Activated naive CD8-positive, alpha-beta T cell treated with anti-CD3 and anti-CD28 coated beads, Interleukin-2, amount 50 U/mL, for 16 hours (primary cell): ENCODE measurements around the gene CMTM8.
A peak's percentile ranks its signal among the peaks of the same experiment; 100 is the strongest.
"Not testable (repeated sequence)": the region's sequence is repeated elsewhere in the genome, so short reads cannot be mapped to it uniquely, and the experiment has no call there.

Experiments used
- DNase-seq: peaks from one replicate; pipeline ENCODE4 v3.0.0-alpha.2; 2020; ENCODE audit warnings: low read depth, low spot score

Gene CMTM8, protein sequence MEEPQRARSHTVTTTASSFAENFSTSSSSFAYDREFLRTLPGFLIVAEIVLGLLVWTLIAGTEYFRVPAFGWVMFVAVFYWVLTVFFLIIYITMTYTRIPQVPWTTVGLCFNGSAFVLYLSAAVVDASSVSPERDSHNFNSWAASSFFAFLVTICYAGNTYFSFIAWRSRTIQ

GRCh38 chr3:32238453-32239306 is at the start of gene CMTM8:
CMTM8 (plus strand) TSS chr3:32238680; CDS start chr3:32238973, 293 bp downstream.
- DNase-seq: peak; percentile 22

- no peak for DNase-seq
Observed at GRCh38 chr3:32189693-32190092, 48.8 kb upstream of the CMTM8 start.

DNA sequence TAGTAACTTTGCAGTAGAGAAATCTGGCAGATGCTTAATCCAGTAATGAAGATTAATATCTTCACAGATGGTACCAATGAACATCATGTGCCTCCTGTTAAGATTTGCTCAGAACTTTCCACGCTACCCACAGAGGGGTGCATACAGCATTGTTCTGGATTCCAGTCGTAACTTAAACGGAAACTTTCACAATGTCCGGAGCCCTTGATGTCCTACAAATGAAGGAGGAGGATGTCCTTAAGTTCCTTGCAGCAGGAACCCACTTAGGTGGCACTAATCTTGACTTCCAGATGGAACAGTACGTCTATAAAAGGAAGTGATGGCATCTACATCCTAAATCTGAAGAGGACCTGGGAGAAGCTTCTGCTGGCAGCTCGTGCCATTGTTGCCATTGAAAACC is 47.9 kb upstream of the CMTM8 start:
- not testable (repeated sequence) for DNase-seq

- DNase-seq: no peak
Observed at GRCh38 chr3:32193101-32193500, 45.4 kb upstream of the CMTM8 start.

DNA sequence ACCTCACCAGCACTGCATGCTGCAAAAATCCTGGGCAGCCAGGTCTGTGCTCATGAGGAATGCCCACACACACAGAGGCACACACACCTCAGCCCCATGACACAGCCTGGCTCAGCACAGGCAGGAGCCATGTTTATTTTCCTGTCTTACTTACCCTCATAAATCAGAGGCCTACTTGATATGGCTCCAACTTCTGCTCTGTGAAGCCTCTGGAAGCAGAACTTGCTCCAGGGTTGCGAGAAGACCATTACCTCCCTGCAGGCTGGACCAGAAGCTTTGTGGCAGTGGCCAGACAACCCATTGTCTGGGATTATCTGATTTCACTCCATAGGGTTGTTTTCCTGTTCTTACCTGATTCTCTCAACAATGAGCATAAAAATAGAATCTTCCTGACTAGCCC is 43.8 kb upstream of the CMTM8 start:
- no peak for DNase-seq

- no peak for DNase-seq
Observed at GRCh38 chr3:32195995-32196540, 42.4 kb upstream of the CMTM8 start.

DNA sequence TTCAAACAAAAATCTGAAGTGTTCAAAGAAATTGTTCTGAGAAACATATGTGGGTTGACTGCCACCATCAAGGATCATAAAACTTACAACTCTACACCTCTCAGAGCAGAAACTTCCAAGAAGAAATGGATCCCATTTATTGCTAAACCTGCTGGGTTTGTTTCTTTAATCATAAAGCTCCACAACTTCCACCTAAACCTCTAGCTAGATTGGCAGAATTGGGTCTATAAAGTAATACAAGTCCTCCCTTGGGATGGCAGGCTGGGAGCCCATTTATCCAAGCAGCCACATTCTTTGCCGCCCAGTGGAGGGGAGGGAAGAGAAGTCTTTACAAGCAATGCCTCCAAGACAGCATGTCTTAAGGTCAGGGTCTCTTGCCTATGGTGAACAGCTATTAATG is 40.5 kb upstream of the CMTM8 start:
- no peak for DNase-seq

DNA sequence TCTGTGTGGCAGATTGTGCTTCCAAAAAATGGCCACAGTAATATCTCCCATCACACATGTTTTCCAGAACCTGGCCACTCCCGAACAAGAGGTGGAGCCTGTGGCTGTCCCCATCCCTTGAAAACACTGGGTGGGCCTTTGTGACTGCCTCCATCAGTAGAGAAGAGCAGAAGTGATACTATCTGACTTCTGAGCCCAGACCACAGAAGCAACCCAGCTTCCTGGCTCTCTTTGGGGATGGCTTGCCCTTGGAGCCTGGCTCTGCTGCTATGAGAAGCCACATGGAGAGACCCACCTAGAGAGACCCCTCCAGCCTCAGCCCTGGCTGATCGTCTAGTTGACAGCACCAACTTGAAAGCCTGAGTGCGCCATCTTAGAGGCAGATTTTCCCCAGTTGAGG is 39.8 kb upstream of the CMTM8 start:
- DNase-seq: no peak

- DNase-seq: no peak
Observed at GRCh38 chr3:32200490-32200889, 38.0 kb upstream of the CMTM8 start.

DNA sequence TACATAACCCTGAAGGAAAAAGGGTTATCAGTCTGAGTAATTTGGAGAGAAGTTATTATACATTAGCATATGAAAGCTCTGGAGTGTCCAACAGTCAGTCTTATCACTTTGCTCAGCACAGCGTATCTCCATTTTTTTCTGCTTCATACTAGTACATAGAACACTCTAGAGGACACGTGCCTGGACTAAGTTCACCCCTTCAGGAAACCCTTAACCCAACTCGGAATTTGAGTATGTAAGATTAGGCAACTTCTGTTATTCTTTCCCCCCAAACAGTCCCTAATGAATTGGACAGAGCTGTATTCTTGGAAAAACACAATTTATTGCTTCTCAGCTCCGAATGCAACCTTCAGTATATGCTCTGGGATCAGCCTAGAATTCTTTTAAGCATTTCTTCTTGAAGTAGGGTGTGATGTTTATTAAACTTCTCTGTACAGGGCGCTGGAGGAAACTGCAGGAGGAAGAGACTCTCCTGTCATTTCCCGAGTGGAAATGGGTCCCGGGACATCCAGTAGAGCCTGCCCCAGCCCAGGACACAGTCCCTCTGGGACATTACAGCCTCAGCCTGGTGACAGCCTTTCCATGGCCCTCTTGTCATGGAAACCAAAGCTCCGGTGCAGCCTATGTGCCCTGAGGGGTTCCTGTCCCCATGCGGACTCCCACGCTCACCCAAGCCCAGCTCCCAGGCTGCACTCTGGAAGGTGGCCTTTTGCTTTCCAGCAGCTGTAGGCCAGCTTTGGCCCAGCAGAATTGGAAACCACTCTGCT is 37.3 kb upstream of the CMTM8 start:
- DNase-seq: no peak

- DNase-seq: no peak
Observed at GRCh38 chr3:32202496-32202895, 36.0 kb upstream of the CMTM8 start.

DNA sequence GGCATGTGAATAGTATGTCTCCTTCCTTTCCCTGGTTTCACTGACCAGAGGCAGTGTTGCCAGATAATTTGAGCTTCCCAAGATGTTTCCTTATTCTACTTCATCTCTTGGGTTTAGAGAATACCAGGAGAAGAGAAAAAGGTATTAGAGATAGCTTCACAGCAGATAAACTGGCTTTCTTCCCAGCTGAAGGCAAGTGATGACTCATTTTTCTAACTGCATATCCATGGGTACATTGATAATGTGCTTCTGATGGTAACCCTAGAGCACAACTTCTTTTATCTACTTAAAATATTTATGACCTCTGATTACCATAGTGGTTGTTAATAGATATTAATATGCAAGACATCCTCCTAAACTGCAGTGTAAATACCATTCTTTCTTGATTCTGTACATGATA is 34.6 kb upstream of the CMTM8 start:
- no peak for DNase-seq

DNA sequence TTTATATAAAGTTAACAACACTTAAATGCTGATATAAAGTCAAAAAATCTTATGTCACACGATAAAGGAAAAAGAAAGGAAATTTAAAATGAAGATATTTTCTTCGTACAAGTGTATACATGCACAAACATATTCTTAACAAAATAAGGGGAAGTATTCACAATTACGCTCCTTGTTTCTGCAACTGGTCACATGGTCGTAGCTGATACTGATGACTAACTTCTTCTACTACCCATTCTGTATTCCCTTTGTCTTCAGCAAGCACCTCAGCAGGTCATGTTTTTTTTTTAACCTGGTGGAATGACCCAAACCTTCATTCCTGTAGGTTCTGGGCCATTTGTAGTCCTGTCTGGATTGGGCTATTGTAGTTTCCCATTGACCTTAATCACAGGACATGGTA is 30.0 kb upstream of the CMTM8 start:
- DNase-seq: no peak

GRCh38 chr3:32215185-32215584 is 23.3 kb upstream of the CMTM8 start:
- DNase-seq: no peak

GRCh38 chr3:32216172-32216783 is 22.2 kb upstream of the CMTM8 start:
- DNase-seq: no peak

DNA sequence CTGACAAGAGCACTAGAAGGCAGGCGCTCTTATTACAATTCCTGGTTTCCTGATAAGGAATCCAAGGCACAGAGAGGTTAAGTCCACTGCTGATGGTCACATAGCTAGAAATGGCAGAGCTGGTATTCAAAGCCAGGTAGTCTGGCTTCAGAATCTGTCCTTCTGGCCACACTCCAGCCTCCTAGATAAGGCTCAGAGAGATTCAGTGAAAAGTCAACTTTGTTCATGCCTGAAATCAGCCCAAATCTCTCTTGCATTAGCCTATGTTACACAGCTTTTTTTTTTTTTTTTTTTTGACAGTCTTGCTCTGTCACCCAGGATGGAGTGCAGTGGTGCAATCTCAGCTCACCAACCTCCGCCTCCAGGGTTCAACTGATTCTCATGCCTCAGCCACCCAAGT is 21.1 kb upstream of the CMTM8 start:
- no peak for DNase-seq

DNA sequence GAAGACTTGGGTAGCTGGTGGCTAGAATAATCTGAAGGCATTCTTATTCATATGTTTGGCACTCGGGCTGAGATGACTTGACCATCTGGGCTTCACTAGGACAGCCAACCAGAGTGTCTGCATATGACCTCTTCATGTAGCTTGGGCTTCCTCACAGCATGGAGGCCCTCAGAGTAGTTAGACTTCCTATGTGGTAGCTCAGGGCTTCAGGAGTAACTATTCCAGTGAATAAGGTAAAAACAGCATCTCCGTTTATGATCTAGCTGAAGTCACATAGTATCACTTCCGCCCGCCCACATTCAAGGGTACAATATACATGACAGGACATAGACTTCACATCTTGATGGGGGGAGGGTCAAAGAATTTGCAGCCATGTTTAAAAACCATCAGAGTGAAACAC is 18.9 kb upstream of the CMTM8 start:
- DNase-seq: no peak

GRCh38 chr3:32220006-32220405 is 18.5 kb upstream of the CMTM8 start:
- DNase-seq: no peak

DNA sequence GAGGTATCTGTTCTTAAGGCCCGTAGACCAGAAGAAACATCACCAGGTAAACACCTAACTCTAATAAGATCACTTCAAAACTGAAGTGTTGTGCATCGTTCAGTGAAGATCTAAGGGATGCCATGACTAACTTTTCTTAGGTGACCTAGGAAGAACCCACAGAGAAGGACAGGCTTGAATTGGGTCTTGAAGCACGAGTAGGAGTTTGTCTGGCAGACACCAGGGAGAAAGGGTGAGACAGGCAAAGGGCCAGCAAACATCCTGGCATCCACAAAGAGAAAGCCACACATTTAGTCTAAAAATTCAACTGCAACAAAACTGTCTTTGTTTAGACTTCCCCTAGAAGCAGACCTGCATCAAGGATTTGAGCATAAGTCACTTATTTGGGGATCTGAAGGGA is 15.5 kb upstream of the CMTM8 start:
- no peak for DNase-seq

DNA sequence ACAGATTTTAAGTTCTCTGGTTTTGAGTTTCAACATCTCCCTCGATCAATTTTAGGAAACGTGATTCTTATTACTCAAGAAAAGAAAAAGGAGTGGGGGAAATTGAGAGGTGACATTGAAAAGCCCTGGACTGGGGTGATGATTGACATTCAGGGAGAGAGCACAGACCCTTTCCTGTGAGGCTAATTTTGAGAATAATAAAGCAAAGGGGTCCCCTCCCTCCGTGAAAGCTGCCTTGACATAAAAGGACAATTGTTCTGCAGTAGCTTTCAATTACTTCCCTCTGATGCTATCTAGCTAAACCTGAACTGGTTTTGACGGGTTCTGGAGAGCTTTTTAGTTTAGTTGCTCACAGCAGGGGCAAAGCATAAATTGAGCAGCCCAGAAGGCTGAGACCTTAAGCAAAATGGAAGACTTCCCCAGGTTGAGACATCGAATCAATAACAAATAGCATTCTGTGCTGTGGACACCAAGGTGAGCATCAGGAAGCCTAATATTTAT is 14.4 kb upstream of the CMTM8 start:
- DNase-seq: no peak

DNA sequence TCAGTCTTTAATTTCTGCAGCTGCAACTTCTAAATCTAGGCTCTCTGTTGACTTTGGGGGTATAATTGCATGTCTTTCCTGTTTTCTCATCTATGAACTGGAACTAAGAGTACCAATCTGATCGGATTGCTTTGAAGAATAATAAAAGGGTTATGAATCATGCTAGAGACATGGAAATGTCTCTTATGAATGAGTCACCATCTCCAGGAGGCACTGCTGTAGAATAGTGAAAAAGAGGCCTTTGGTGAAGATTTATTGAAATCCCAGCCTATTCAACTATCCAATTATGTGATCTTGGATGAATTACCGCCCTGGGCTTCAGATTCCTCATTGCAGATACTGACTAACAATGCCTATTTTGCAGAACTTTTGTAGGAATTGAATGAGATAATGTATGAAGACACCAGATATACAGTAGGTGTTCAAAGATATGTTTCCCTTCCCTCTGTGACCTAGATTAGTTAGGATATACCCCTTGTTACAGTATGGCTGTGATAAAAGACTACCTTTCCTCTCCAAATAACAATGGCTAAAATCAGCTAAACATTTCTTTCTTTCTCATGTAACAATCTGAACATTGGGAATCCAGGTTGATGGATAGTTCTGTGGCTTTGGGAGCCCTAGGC is 11.5 kb upstream of the CMTM8 start:
- DNase-seq: no peak
